MM.1S (cell line): ENCODE results near the gene ZBTB47.

Source experiments
- EZH2 ChIP-seq: fragments of 300-600 bp; sonication (generic); optimal IDR thresholded peaks from 2 replicates; pipeline ENCODE3; 2017; ENCODE audit warnings: low read depth, mild to moderate bottlenecking, antibody characterized with exemption, low read length, mixed read lengths
- TF ChIP-seq, protein P1 (sequence below): fragments of 300-600 bp; sonication (generic); IDR thresholded peaks from 2 replicates; pipeline ENCODE4 v1.5.1; 2016; ENCODE audit warnings: antibody characterized with exemption, low read length, mixed read lengths

DNA sequence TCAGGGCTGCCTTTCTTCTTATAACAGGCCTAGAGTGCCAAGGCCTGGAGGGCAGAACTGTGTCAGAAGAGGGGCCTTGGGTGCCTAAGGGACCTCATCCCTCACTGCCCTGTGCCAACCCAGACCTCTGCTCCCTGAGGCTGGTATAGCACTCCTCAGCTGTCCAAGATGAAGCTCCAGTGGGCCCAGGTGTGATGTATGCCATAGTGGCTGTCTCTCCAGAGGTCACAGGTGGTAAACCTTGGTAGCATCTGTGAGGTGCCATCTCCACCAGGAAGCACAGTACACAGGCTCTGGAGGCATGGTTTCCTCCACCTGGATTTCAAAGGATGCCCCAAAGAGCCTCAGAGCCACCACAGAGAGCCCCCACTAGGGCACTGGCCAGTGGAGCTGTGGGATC, 19.6 kb downstream of the ZBTB47 start:
- TF ChIP-seq, protein P1, sequence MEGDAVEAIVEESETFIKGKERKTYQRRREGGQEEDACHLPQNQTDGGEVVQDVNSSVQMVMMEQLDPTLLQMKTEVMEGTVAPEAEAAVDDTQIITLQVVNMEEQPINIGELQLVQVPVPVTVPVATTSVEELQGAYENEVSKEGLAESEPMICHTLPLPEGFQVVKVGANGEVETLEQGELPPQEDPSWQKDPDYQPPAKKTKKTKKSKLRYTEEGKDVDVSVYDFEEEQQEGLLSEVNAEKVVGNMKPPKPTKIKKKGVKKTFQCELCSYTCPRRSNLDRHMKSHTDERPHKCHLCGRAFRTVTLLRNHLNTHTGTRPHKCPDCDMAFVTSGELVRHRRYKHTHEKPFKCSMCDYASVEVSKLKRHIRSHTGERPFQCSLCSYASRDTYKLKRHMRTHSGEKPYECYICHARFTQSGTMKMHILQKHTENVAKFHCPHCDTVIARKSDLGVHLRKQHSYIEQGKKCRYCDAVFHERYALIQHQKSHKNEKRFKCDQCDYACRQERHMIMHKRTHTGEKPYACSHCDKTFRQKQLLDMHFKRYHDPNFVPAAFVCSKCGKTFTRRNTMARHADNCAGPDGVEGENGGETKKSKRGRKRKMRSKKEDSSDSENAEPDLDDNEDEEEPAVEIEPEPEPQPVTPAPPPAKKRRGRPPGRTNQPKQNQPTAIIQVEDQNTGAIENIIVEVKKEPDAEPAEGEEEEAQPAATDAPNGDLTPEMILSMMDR = no peak
- TF ChIP-seq EZH2 = no peak
